ENCODE measurements around the gene OR2A7.
"Not testable (repeated sequence)": the region's sequence is repeated elsewhere in the genome, so short reads cannot be mapped to it uniquely, and the experiment has no call there.

The OR2A7 gene

DNA sequence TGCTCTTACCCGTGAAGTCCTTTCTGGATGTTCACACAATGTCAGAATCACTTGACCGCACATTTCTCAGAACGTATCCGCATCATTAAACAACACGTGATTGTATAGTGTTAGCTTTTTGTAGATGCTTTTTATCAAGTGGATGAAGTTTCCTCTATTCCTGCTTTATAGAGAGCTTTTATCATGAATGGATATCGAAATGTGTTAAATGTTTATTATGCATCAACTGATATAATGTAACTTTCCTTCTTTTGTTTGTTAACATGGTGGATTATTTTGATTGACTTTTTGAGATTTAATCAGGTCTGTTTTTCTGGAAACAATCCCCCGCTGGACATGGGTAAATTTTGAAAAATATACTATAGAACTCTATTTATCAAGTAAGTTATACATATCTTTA lies at the start of gene OR2A7:
TSS of gene OR2A7 (minus strand) at position 101 of the 400 bp plus-strand sequence. CDS start 5,164 bp downstream, outside the sequence.
- DNase-seq: not testable (repeated sequence)

GRCh38 chr7:144311872-144312469 lies 47.4 kb upstream of the OR2A7 start, which contains the start of gene OR2A1:
Gene OR2A1 (plus strand): TSS chr7:144312419. CDS start chr7:144318125, 5,706 bp downstream.
- DNase-seq: not testable (repeated sequence)

DNA sequence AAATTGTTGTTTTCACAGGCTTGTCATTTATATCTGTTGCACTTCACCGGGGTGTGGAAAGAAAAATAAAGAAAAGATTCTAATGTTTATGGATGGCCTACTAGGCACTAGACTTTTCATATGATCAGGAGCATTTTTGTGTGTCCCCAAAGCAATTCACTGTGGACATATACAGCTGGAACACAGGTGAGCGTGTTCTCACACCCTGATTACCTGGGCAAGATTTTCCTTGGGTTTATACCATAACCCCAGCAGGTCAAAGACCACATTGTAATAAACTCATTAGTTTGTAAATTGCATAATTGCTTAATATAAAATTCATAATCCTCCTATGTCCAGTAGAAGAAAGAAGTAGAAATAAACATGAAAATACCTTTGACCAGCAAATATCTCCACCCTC lies 46.6 kb upstream of the OR2A7 start:
- not testable (repeated sequence) for DNase-seq

GRCh38 chr7:144309702-144310101 lies 45.1 kb upstream of the OR2A7 start:
- DNase-seq: not testable (repeated sequence)

DNA sequence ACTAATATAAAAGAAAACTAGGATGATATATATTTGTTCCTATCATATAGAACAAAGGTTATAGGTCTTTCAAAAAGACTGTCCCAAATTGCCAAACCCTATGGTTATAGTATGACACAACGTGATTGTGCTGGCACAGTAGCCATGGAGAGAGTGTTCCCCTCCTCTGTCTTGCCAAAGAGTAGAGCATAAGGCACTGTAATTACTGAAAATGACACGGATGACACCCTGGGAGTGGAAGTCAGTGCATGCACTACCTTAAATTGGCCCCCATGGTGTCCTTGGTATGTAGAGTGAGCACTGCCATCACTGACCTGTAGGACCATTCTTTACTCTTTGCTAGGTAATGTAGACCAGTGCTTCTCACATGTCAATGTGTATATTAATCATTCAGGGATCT lies 40.6 kb upstream of the OR2A7 start:
- not testable (repeated sequence) for DNase-seq

DNA sequence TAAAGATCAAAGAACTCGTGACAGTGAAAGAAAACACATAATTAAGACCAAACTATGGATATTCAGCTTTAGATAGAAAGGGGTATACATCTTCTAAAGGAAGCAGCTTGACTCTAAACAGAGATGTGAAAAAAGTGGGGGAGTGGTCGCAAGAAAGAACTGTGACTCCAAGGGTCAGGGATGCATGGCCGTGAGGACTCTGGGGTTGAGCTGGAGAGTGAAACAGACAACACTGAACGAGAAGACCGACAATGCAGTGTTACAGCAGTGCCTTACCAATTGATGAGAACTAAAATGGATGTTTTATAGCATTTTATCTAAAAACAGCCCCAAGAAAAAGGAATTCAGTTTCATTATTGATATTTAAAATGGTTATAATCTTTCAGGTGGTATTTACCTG lies 39.0 kb upstream of the OR2A7 start:
- DNase-seq: not testable (repeated sequence)

DNA sequence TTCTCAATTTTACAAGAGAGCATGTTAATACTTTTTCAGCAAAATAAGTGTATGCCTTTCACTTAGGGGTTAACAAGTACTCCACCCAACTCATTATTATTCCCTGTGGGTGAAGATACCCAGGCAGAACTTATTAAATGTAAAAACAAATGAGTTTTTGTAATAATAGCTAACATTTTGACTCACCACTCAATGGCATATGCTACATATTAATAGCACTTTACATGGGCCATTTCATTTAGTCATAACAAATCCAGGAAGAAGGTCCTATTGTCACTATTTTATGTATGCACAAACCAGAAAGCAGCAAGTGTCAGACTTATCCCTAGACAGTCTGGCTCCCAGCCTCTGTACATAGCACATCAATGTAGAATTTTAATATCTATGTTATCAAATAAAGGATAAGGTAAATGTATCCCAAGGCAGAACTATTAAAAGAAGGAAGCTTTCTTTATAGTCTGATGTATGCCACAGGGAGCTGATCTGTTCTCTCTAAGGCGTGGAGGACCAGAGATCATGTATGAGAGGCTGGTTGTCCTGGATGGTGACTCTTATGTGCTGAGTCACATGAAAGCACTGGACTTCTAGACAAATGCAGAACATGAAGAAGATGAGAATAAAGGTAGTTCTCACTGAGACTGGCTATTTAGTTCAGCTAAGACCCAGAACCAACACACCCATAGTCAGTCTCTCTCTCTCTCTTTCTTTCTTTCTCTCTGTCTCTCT lies 38.1 kb upstream of the OR2A7 start:
- DNase-seq: not testable (repeated sequence)

DNA sequence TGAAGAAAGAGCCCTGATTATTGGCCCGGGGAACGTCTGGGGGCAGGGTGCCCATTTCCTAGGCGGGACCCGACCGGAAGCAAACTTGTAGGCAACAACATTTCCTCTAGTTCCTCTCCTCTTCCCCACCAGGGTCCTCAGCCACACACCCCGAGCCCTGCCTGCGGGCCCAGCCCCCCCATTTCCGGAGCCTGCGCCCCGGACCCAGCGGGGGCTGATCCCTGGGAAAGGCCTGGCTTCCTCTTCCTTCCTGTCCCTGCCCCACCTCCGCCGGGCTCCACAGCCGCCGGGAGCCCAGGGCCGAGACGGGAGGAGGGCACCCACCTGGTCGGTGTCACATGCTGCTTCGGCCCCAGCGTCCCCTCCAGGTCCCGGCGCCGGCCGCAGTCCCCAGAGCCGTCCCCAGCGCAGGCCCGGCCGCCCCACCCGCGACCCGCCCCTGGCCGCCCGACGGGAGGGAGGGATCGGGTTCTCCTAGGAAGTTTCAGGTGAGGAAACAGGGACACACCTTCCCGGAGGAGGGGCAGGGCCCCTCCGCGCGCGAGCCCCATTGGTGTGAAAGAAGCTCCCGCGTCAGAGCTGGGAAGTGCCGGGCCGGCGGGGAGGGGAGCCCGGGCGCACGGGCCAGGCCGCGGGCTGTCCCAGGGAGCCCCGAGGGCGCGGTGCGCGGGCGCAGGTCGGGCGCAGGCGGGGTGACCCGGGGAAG lies 29.4 kb upstream of the OR2A7 start:
- DNase-seq: not testable (repeated sequence)

GRCh38 chr7:144292384-144293161 lies 28.0 kb upstream of the OR2A7 start:
- not testable (repeated sequence) for DNase-seq

DNA sequence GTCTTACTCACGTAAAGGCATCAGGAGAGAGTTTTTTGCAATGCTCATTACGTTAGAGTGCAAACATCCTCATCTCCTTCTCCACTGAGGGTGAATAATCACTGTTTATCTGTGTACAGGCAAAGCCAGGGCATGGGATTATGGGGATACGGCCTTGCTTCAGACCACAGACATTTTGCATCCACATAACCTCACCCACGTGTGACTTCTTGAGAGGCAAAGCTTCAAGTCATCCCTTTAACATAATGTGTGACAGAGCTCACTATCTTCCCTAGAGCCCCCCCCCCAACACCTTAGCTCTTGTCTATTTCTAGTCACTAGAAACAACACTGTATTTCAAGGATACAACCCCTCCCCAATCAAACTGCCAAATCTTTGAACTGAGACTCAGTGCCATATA lies 27.0 kb upstream of the OR2A7 start:
- not testable (repeated sequence) for DNase-seq

- DNase-seq: not testable (repeated sequence)
Observed at GRCh38 chr7:144287171-144287784, 22.7 kb upstream of the OR2A7 start.

- DNase-seq: not testable (repeated sequence)
Observed at GRCh38 chr7:144283716-144284115, 19.1 kb upstream of the OR2A7 start.

GRCh38 chr7:144282490-144282889 lies 17.9 kb upstream of the OR2A7 start:
- DNase-seq: not testable (repeated sequence)

- DNase-seq: not testable (repeated sequence)
Observed at GRCh38 chr7:144281981-144282380, 17.4 kb upstream of the OR2A7 start.

GRCh38 chr7:144280010-144280409 lies 15.4 kb upstream of the OR2A7 start:
- not testable (repeated sequence) for DNase-seq

GRCh38 chr7:144275281-144275680 lies 10.7 kb upstream of the OR2A7 start:
- DNase-seq: not testable (repeated sequence)

DNA sequence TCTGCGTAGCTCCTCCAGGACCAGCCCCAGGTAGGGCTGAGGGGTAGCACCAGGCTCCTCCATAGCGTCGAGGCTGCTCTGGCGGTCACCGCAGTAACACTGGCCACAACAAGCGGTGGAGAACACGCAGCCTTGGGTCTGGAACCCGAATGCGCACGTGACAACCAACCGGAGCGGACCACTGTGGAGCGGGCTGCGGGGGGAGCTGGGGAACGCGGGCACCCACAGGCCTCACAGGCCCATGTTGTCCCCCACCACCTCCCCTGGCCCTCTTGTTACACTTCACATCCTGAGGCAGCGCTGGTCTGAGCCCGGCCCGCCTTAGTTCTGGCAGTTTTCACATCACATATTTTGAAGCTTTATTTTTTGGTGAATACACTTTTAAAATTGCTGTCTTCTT lies 4.6 kb upstream of the OR2A7 start, which contains the start of gene CTAGE8:
TSS of gene CTAGE8 (minus strand) at position 101 of the 400 bp plus-strand sequence. CDS start at position 63, 38 bp downstream.
- not testable (repeated sequence) for DNase-seq

DNA sequence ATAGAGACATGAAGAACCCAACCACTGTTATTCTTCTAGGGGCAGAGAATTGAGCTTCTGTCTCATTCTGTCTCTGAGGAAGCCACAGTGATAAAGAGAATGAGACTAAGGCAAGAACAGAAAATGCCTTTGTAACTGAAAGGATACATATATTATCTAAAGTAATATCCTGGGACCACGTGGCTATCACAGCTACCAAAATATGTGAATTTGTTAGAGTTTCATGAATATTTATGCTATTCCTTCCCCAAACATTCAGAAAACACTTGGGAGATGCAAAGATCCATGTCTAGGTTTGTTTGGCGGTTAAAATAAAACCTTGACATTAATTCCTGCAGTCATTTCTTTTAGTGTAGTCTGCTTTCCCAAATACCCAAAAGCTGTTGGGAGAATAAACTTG lies 2.5 kb downstream of the OR2A7 start:
- not testable (repeated sequence) for DNase-seq

DNA sequence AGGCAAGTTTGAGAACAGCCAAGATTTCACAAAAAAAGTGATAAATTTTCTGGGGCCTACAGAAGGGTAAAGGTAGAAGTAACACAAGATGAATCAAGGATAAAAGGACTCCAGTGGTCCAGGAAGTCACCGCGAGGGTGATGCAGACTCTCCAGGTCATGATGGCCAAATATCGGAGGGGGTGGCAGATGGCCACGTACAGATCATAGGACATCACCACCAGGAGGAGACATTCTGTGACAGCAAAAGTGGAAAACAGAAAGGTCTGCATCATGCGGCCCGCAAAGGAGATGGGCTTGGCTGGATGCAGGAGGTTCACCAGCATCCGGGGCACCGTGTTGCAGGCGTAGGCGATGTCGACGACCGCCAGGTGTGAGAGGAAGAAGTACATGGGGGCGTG lies 5.5 kb downstream of the OR2A7 start:
- DNase-seq: not testable (repeated sequence)

DNA sequence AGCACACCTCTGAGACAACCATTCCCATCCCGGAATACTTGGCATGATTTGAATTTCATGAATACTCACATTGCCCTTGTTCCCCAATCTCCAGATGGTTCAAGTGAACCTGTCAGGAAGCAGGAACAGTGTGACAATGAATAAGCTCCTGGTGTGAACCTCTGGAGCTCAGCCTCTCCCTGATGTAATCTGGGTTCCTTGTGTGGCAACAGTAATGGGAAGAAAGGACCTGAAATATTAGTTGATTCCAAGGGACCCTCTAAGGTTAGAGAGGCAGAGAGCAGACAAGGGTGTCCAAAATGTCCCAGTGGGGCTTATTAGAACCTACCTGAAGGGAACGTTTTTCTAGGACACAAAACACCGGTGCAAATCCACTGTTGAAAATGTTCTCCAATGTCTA lies 8.5 kb downstream of the OR2A7 start:
- DNase-seq: no peak

GRCh38 chr7:144255471-144255897 lies 9.1 kb downstream of the OR2A7 start:
- DNase-seq: no peak

DNA sequence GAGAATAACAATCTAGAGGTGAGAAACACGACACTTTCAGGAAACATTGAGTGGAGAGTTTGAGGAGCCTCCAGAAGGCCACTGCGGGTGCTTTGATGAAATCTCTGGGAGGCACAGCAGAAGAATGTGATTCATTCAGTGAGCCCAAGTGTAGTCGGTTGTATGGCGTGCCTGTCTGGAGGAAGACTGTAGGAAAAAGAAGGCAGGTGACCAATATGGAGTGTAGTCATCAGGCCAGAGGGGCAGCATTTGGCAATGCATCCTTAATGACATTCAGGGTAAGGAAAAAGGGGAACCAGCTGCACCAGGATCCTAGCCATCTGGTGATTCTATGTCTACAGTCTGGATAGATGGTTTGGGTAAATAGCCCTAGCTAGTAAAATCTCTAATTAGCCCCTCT lies 12.3 kb downstream of the OR2A7 start:
- not testable (repeated sequence) for DNase-seq
